ENCODE measurements around the gene SLMAP.
A peak's percentile ranks its signal among the peaks of the same experiment; 100 is the strongest.

The SLMAP gene

DNA sequence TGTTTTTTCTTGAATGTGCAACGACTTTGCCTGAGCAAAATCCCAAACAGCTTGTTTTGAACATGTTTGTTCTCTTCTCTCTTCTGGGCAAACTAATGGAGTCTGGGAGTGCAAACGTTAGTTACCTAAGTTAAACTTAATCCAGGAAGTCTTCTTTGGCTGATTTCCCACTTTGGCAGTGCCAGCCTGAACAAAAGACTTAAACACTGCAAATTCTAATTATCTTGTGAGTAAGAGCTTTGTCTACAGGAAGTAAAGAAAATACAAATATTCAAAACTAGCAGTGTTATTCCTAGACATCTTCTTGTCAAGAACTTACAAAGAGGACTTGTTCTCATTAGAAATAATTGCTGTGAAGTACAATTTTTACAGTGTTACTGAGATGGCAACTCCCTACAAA, 46.5 kb upstream of the SLMAP start:
- no peaks in the 10 kb centered on the region for H3K79me2 ChIP-seq (ENCODE audit: insufficient read depth, low read length)
- no peak for DNase-seq
- H3K9ac ChIP-seq (ENCODE audit: low read depth, low read length): no peak overlapping the region
- H3K4me1 ChIP-seq (ENCODE audit: insufficient read depth, low read length): no peaks in the 10 kb centered on the region
- H3K4me3 ChIP-seq (ENCODE audit: low read depth in 1 of 2, low read length in 2 of 2): no peak overlapping the region
- no peak for TF ChIP-seq EZH2 (IDR thresholded peaks at IDR 0.05; ENCODE audit: borderline replicate concordance, low read depth, low read length, severe bottlenecking)
- TF ChIP-seq, protein P1, sequence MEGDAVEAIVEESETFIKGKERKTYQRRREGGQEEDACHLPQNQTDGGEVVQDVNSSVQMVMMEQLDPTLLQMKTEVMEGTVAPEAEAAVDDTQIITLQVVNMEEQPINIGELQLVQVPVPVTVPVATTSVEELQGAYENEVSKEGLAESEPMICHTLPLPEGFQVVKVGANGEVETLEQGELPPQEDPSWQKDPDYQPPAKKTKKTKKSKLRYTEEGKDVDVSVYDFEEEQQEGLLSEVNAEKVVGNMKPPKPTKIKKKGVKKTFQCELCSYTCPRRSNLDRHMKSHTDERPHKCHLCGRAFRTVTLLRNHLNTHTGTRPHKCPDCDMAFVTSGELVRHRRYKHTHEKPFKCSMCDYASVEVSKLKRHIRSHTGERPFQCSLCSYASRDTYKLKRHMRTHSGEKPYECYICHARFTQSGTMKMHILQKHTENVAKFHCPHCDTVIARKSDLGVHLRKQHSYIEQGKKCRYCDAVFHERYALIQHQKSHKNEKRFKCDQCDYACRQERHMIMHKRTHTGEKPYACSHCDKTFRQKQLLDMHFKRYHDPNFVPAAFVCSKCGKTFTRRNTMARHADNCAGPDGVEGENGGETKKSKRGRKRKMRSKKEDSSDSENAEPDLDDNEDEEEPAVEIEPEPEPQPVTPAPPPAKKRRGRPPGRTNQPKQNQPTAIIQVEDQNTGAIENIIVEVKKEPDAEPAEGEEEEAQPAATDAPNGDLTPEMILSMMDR (IDR thresholded peaks at IDR 0.05; ENCODE audit: borderline replicate concordance, extremely low read depth, low read length, poor library complexity, severe bottlenecking): no peak
- peak overlapping the region; percentile 10; the same call in 1 of the 2 replicates for H2AFZ ChIP-seq (ENCODE audit: low read depth, low read length)
- no peaks in the 10 kb centered on the region for H3K36me3 ChIP-seq (ENCODE audit: insufficient read depth, low read length)
- no peak overlapping the region for H3K4me2 ChIP-seq (ENCODE audit: insufficient read depth, low read length)
- no peak for ATAC-seq (ENCODE audit: insufficient read depth, low read depth)
- no peak overlapping the region for H3K27ac ChIP-seq (ENCODE audit: low read length)
- no peaks in the 10 kb centered on the region for H3K9me3 ChIP-seq (ENCODE audit: insufficient read depth, low read length, severe bottlenecking)
- H3K27me3 ChIP-seq (ENCODE audit: insufficient read depth, low read length, poor library complexity): no peaks in the 10 kb centered on the region
- H4K20me1 ChIP-seq (ENCODE audit: insufficient read depth, low read length): no peaks in the 10 kb centered on the region

DNA sequence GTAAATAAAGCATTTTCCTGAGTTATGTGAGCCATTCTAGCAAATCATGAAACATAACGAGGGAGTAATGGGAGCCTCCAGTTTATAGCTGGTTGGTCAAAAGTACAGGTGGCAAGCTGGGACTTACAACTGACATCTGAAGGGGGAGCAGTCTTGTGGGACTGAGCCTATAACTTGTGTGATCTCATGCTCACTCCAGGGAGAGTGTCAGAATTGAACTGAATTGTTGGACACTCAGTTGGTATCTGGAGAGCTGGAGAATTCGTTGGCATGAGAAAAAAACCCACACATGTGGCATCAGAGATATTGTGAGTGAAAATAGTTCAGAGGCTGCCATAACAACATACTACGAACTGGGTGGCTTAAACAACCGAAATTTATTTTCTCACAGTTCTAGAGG, 40.4 kb upstream of the SLMAP start:
- Histone ChIP-seq H4K20me1 (ENCODE audit: insufficient read depth, low read length) (no peaks in the 10 kb centered on the region), H3K9me3 (ENCODE audit: insufficient read depth, low read length, severe bottlenecking) (no peaks in the 10 kb centered on the region), H3K36me3 (ENCODE audit: insufficient read depth, low read length) (no peaks in the 10 kb centered on the region), H3K4me3 (ENCODE audit: low read depth in 1 of 2, low read length in 2 of 2) (no peak overlapping the region), H3K9ac (ENCODE audit: low read depth, low read length) (no peak overlapping the region), H3K4me1 (ENCODE audit: insufficient read depth, low read length) (no peaks in the 10 kb centered on the region), H3K27ac (ENCODE audit: low read length) (no peak overlapping the region), H2AFZ (ENCODE audit: low read depth, low read length) (no peak overlapping the region), H3K79me2 (ENCODE audit: insufficient read depth, low read length) (no peaks in the 10 kb centered on the region), H3K27me3 (ENCODE audit: insufficient read depth, low read length, poor library complexity) (no peaks in the 10 kb centered on the region), H3K4me2 (ENCODE audit: insufficient read depth, low read length) (no peak overlapping the region)
- no peak for TF ChIP-seq EZH2 (IDR thresholded peaks at IDR 0.05; ENCODE audit: borderline replicate concordance, low read depth, low read length, severe bottlenecking)
- TF ChIP-seq, protein P1 (IDR thresholded peaks at IDR 0.05; ENCODE audit: borderline replicate concordance, extremely low read depth, low read length, poor library complexity, severe bottlenecking): no peak
- ATAC-seq (ENCODE audit: insufficient read depth, low read depth): no peak
- DNase-seq: no peak

DNA sequence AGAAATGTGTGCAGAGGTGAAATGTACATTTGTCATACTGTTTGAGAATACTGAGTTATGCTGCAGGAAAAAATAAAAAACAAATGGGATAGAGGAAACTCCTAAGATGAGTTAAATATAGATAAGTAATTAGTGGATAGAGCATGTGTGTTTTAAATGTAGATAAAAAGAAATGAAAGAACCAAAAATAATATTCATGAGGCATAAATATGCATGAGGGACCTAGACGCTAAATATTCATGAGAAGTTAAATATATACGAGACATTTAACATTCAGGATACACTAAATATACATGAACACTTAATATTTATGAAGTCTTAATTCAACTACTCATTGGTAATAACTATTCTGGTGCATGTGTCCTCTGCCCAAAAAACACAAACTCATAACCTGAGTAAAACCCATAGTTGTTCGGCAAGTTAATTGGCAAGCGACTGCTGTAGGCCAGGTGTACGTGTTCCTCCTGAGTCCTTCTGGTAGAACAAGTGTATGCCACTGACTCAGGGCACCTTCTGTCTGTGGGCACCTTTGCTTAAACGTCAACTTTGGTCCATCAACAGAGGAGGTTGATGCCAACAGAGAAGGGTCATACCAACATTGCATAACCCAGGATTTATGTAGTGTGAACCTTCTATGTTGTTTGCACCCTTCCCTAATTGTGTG, 38.8 kb upstream of the SLMAP start:
- ATAC-seq (ENCODE audit: insufficient read depth, low read depth) (no peak), DNase-seq (no peak)
- H4K20me1 ChIP-seq (ENCODE audit: insufficient read depth, low read length): no peaks in the 10 kb centered on the region
- H3K27me3 ChIP-seq (ENCODE audit: insufficient read depth, low read length, poor library complexity): no peaks in the 10 kb centered on the region
- no peak overlapping the region for H3K27ac ChIP-seq (ENCODE audit: low read length)
- H3K9me3 ChIP-seq (ENCODE audit: insufficient read depth, low read length, severe bottlenecking): no peaks in the 10 kb centered on the region
- H3K36me3 ChIP-seq (ENCODE audit: insufficient read depth, low read length): no peaks in the 10 kb centered on the region
- no peak overlapping the region for H3K4me2 ChIP-seq (ENCODE audit: insufficient read depth, low read length)
- no peaks in the 10 kb centered on the region for H3K79me2 ChIP-seq (ENCODE audit: insufficient read depth, low read length)
- H2AFZ ChIP-seq (ENCODE audit: low read depth, low read length): no peak overlapping the region
- H3K4me1 ChIP-seq (ENCODE audit: insufficient read depth, low read length): no peaks in the 10 kb centered on the region
- no peak for TF ChIP-seq EZH2 (IDR thresholded peaks at IDR 0.05; ENCODE audit: borderline replicate concordance, low read depth, low read length, severe bottlenecking)
- TF ChIP-seq, protein P1 (IDR thresholded peaks at IDR 0.05; ENCODE audit: borderline replicate concordance, extremely low read depth, low read length, poor library complexity, severe bottlenecking): no peak
- H3K4me3 ChIP-seq (ENCODE audit: low read depth in 1 of 2, low read length in 2 of 2): no peak overlapping the region
- no peak overlapping the region for H3K9ac ChIP-seq (ENCODE audit: low read depth, low read length)
